Neutrophil (primary cell): ENCODE results near the gene SETD7.

Source experiments
- H3K27ac ChIP-seq: fragments of 200-600 bp; sonication (generic); 2 replicates; pipeline ENCODE4 v1.5.1; 2016; ENCODE audit warnings: mild to moderate bottlenecking, moderate library complexity
- H3K27me3 ChIP-seq: fragments of 200-600 bp; sonication (generic); 2 replicates; pipeline ENCODE4 v1.6.0; 2016; ENCODE audit warnings: mild to moderate bottlenecking
- H3K36me3 ChIP-seq: fragments of 200-600 bp; sonication (generic); 2 replicates; pipeline ENCODE4 v1.5.1; 2017
- H3K4me1 ChIP-seq, 2 experiments: fragments of 200-600 bp in 1 of 2; sonication (generic) in 1 of 2; 1 replicate in 1 of 2; 2 replicates in 1 of 2; pipeline versions ENCODE4 v1.5.1 to v1.6.1; 2013 to 2016; ENCODE audit warnings: low read depth in 1 of 2, low read length in 1 of 2, mild to moderate bottlenecking in 1 of 2, moderate library complexity in 1 of 2; ENCODE audit not compliant: control insufficient read depth in 1 of 2, insufficient read depth in 1 of 2
- H3K4me3 ChIP-seq, 2 experiments: fragments of 200-600 bp in 1 of 2; sonication (generic) in 1 of 2; 1 replicate in 1 of 2; 2 replicates in 1 of 2; pipeline ENCODE4 v1.5.1; 2013 to 2016; ENCODE audit warnings: low read depth in 1 of 2, low read length in 1 of 2, mild to moderate bottlenecking in 1 of 2, moderate library complexity in 1 of 2
- H3K9me3 ChIP-seq: fragments of 200-600 bp; sonication (generic); 2 replicates; pipeline ENCODE4 v1.5.1; 2016
- TF ChIP-seq, protein P1 (sequence below): fragments of 200-600 bp; sonication (generic); IDR thresholded peaks from 2 replicates; pipeline ENCODE4 v1.5.1; 2016; ENCODE audit warnings: antibody characterized with exemption

Gene SETD7

DNA sequence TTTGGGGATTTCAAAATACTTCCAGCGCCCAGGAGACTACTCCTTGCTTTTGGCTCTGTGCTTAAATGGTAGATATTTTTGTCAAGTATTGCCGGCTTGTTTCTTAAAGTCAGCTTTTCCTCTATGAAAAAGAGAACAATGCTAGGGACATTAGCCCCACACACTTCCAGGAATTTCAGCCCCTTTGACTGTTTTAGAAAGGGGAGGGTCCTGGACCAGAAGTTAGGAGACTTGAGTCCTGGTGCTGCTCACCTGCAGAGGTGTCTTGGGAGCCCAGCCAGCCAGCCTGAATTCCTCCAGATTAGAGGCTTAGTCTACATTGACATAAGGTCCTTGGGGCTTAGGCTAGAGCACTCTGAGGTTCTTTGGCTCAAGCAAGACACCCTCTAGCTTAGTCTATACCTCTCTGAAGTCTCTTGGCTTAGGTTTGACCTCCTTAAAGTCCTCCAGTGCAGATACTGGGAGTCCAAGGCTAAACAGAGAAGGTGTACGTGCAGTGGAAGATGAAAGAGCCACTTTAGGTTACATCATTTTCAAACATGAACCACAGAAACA lies 1.6 kb upstream of the SETD7 start:
- H3K4me3 ChIP-seq, result peak overlapping the region; percentile 69 to 74
- TF ChIP-seq, protein P1, sequence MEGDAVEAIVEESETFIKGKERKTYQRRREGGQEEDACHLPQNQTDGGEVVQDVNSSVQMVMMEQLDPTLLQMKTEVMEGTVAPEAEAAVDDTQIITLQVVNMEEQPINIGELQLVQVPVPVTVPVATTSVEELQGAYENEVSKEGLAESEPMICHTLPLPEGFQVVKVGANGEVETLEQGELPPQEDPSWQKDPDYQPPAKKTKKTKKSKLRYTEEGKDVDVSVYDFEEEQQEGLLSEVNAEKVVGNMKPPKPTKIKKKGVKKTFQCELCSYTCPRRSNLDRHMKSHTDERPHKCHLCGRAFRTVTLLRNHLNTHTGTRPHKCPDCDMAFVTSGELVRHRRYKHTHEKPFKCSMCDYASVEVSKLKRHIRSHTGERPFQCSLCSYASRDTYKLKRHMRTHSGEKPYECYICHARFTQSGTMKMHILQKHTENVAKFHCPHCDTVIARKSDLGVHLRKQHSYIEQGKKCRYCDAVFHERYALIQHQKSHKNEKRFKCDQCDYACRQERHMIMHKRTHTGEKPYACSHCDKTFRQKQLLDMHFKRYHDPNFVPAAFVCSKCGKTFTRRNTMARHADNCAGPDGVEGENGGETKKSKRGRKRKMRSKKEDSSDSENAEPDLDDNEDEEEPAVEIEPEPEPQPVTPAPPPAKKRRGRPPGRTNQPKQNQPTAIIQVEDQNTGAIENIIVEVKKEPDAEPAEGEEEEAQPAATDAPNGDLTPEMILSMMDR, result no peak
- H3K27ac ChIP-seq, result no peak overlapping the region
- H3K9me3 ChIP-seq, result no peaks in the 10 kb centered on the region
- H3K36me3 ChIP-seq, result no peaks in the 10 kb centered on the region
- H3K27me3 ChIP-seq, result peaks cover 72% of the 10 kb centered on the region
- peaks cover 35 to 47% of the 10 kb centered on the region in 2 experiments for H3K4me1 ChIP-seq

DNA sequence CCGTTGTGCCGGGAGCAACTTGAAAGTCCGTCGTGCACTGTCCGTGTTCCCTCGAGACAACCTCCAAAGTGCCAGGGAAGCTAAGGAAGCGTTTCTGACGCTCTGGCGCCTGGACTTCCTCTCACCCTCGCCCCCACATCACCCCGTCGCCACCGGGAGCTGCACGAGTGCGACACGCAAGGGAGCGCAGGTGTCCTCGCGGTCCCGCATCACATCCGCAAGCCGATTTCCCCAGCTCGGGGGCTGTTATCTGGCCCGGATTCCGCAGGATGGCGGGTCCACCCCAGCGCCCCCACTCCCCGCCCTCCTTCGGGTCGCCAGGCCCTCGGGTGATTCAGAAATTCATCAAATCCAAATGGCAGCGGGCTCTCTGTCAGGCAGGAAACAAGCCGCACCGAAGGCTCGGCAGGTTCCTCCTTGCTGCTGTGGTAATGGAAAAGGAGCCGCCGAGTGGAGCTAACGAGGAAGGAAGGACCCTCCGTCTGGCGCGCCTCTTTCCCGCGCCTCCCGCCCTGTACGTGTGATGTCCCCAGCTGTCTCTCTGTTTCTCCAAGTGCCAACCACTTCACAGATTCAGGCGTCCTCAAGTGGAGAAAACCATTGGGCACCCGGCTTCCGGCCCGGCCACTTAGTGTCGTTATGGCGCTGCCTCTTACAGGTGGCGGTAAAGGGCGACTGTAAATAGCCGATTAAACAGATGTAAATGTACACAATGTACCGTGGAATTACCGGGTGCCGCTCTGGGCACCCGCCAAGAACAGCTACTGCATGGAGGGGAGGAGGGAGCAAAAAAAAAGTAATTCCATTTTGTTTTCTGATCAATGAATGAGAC lies 921 bp upstream of the SETD7 start:
- H3K4me1 ChIP-seq, result peaks cover 35 to 47% of the 10 kb centered on the region in 2 experiments
- H3K36me3 ChIP-seq, result no peaks in the 10 kb centered on the region
- peak overlapping the region; percentile 54 for H3K27ac ChIP-seq
- H3K9me3 ChIP-seq, result no peaks in the 10 kb centered on the region
- TF ChIP-seq, protein P1, result no peak
- H3K27me3 ChIP-seq, result peaks cover 79% of the 10 kb centered on the region
- H3K4me3 ChIP-seq, result peak overlapping the region; percentile 69 to 74

DNA sequence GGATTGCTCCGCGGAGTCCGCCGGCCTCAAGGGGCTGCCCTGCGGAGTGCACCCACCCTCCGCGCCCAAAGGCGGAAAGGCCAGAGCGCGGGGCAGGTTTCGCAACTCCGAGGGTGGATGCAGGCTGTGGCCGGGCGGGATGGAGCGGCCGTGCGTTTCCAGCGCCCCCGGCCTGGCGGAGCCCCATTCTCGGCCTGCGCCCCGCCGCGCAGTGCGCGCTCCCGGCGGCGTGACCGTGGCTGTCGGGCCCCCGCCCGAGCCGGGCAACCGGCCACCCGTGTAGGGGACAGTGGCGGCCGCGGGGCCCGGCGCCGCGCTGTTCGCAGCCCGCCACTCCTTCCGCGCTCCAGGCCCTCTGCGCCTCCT lies 331 bp downstream of the SETD7 start:
- Histone ChIP-seq H3K36me3 (no peaks in the 10 kb centered on the region), H3K27ac (peak overlapping the region; percentile 54), H3K4me3 (peak overlapping the region; percentile 69 to 74), H3K27me3 (peaks cover 79% of the 10 kb centered on the region), H3K9me3 (no peaks in the 10 kb centered on the region), H3K4me1 (peaks cover 29 to 41% of the 10 kb centered on the region in 2 experiments)
- TF ChIP-seq, protein P1, result no peak

DNA sequence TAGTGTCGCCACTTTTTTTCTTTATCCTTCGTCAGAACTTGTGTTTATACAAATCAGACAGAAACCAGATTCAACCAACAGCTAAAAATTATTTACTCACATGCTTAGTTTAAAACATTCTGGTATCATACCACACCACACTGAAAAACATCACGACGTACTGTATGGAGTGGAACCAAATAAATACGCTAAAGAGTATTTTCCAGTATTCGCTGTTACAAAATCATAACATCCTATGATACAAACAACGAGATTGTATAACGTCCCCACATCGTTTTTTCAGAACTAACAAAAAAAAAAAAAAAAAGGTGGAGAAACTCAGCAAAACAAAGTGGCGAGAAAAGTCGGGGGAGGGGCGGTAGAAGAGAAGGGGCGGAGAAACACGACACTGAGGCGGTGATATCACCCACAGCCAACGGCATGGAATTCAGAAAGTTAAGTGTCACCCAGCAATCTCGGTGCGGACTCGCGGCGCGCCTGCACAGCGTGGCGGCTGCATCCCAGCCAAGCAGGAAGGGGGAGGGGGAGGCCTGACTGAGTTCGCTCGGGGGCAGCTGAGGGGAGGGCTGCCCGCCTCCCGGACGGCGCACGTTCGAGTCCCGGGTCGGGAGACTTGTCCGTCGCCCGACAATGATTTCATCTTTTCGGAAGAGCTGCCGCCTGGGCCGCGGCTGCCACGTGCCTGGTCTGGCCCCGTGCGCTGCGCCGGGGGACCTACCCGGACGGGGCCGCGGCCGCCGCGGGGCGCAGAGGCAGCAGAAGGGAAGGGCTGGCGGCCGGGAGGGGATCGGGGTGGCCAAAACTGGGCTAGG lies 920 bp downstream of the SETD7 start:
- TF ChIP-seq, protein P1, result no peak

DNA sequence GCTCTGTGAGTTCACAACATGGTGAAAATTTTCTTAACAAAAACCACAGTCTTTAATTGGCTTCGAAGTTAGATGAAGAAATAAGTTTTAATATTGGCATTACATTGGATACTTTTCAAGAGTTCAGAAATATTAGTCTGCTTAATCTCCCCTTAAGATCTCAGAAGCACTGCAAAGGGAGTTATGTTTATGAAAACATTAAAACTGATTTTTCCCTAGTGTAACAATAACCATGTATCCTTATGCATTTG lies 1.5 kb downstream of the SETD7 start:
- H3K9me3 ChIP-seq, result no peaks in the 10 kb centered on the region
- peaks cover 76% of the 10 kb centered on the region for H3K27me3 ChIP-seq
- H3K4me1 ChIP-seq, result peaks cover 18 to 30% of the 10 kb centered on the region in 2 experiments
- H3K4me3 ChIP-seq, result peak overlapping the region in 1 of 2 experiments; percentile 69
- no peak overlapping the region for H3K27ac ChIP-seq
- TF ChIP-seq, protein P1, result no peak
- H3K36me3 ChIP-seq, result no peaks in the 10 kb centered on the region

More for the DNA sequence above, 920 bp downstream of the SETD7 start:
- peak overlapping the region; percentile 69 to 74 for H3K4me3 ChIP-seq
- peaks cover 79% of the 10 kb centered on the region for H3K27me3 ChIP-seq
- H3K4me1 ChIP-seq, result peaks cover 23 to 35% of the 10 kb centered on the region in 2 experiments
- H3K27ac ChIP-seq, result peak overlapping the region; percentile 54
- H3K9me3 ChIP-seq, result no peaks in the 10 kb centered on the region
- H3K36me3 ChIP-seq, result no peaks in the 10 kb centered on the region
